HepG2 (cell line): ENCODE data around the gene ATG16L2. TPM values are rescaled to one million over a fixed set of nuclear protein-coding genes. Genes with fewer than 3 reads are reported as not detected.

ENCODE experiments used
- ATAC-seq: fragments of 200-7000 bp; cut with Tn5 transposase; 3 replicates; pipeline ENCODE4 v1.9.1; 2020; ENCODE audit warnings: mild to moderate bottlenecking, moderate library complexity
- BruUV-seq: library from RNA; stranded (reverse); fragments of 400-500 nt; replicated peaks from 2 replicates; lab custom pipeline; 2021; lab: Mats Ljungman, UMichigan
- CTCF ChIA-PET: fragments of 300-600 bp; formaldehyde crosslinking; extraction: SDS; loops from one replicate; lab custom pipeline; 2021; ENCODE audit warnings: low total read pairs, inconsistent platforms, low intra/inter-chr PET ratio; lab: Yijun Ruan, JAX
- POLR2A ChIA-PET: fragments of 350-600 bp; sonication (Branson Sonifier 250); formaldehyde crosslinking; loops from one replicate; lab custom pipeline; 2020; ENCODE audit warnings: antibody characterized with exemption, inconsistent platforms; lab: Yijun Ruan, JAX
- DNase-seq: peaks from one replicate; pipeline ENCODE4 v3.0.0-alpha.2; 2015; ENCODE audit warnings: low spot score
- FAIRE-seq: peaks from 3 replicates; lab custom pipeline; 2011; peaks lifted over from hg19 to GRCh38; lab: Jason Lieb, UNC
- H2AFZ ChIP-seq: one replicate; pipeline ENCODE4 v1.6.1; 2011; ENCODE audit warnings: low read length, inconsistent platforms
- H3K27ac ChIP-seq: fragments of 300-600 bp; 3 replicates; pipeline ENCODE4 v1.8.0; 2011; ENCODE audit warnings: mixed run types, mild to moderate bottlenecking, mixed read lengths, low read length, inconsistent platforms; ENCODE audit not compliant: insufficient read depth; ENCODE audit errors: extremely low read length
- H3K27me3 ChIP-seq, 2 experiments: fragments of 200-600 bp in 1 of 2; 2 replicates in 1 of 2; 3 replicates in 1 of 2; pipeline versions ENCODE4 v1.6.0 to v1.8.0; 2011; ENCODE audit warnings: low read length in 2 of 2, mild to moderate bottlenecking in 2 of 2, moderate library complexity in 2 of 2, inconsistent platforms in 1 of 2; ENCODE audit not compliant: insufficient read depth in 2 of 2, control insufficient read depth in 1 of 2
- H3K36me3 ChIP-seq, 2 experiments: fragments of 200-600 bp in 1 of 2; replicated peaks in 1 of 2; 2 replicates in 1 of 2; 3 replicates in 1 of 2; pipeline versions ENCODE4 v1.5.1 to v1.8.0; 2011; ENCODE audit warnings: low read length in 2 of 2, inconsistent platforms in 1 of 2; ENCODE audit not compliant: insufficient read depth in 2 of 2, control insufficient read depth in 1 of 2
- H3K4me1 ChIP-seq: 2 replicates; pipeline ENCODE4 v1.5.1; 2012; ENCODE audit warnings: low read length, inconsistent platforms; ENCODE audit not compliant: insufficient read depth
- H3K4me2 ChIP-seq: 2 replicates; pipeline ENCODE4 v1.6.0; 2011; ENCODE audit warnings: low read depth, low read length, inconsistent platforms
- H3K4me3 ChIP-seq, 3 experiments: fragments of 200-600 bp in 1 of 3; sonication (generic), shearing (Covaris generic) in 1 of 3; replicated peaks in 1 of 3; 2 replicates each; pipeline ENCODE4 v1.5.1; 2011 to 2016; ENCODE audit warnings: low read length in 3 of 3, inconsistent platforms in 2 of 3, low read depth in 2 of 3, mild to moderate bottlenecking in 2 of 3, control low read depth in 1 of 3, mixed read lengths in 1 of 3; ENCODE audit not compliant: insufficient read depth in 1 of 3
- H3K79me2 ChIP-seq: one replicate; pipeline ENCODE4 v1.6.1; 2011; ENCODE audit warnings: low read length, inconsistent platforms; ENCODE audit not compliant: insufficient read depth
- H3K9ac ChIP-seq: 2 replicates; pipeline ENCODE4 v1.6.0; 2011; ENCODE audit warnings: mild to moderate bottlenecking, low read depth, low read length, inconsistent platforms; ENCODE audit not compliant: insufficient read depth
- H3K9me3 ChIP-seq: 2 replicates; pipeline ENCODE4 v1.5.1; 2012; ENCODE audit warnings: mild to moderate bottlenecking, low read length
- H4K20me1 ChIP-seq: 2 replicates; pipeline ENCODE4 v1.6.0; 2011; ENCODE audit warnings: inconsistent platforms, mild to moderate bottlenecking, low read length, moderate library complexity; ENCODE audit not compliant: insufficient read depth
- ARNT ChIP-seq: fragments of 450-650 bp; IDR thresholded peaks from 2 replicates; pipeline ENCODE4 v1.6.1; 2017
- GATAD1 ChIP-seq: IDR thresholded peaks from 2 replicates; pipeline ENCODE4 v1.6.1; 2016; ENCODE audit warnings: missing genetic modification reagents, missing compliant biosample characterization
- IKZF1 ChIP-seq: fragments of 450-650 bp; IDR thresholded peaks from 2 replicates; pipeline ENCODE4 v1.7.1; 2016
- KDM5A ChIP-seq: fragments of 200-600 bp; sonication (generic); IDR thresholded peaks from 2 replicates; pipeline ENCODE4 v1.7.0; 2018; ENCODE audit warnings: antibody characterized with exemption, mild to moderate bottlenecking, low read length, borderline replicate concordance
- MAFK ChIP-seq, 2 experiments: IDR thresholded peaks in 1 of 2; conservative IDR thresholded peaks in 1 of 2; 2 replicates each; pipeline ENCODE4 v1.6.1; 2011; ENCODE audit warnings: improper control_type of control experiment in 2 of 2, low read length in 2 of 2
- MBD4 ChIP-seq: IDR thresholded peaks from 2 replicates; pipeline ENCODE4 v1.6.1; 2012; ENCODE audit warnings: low read length, inconsistent platforms, borderline replicate concordance
- MED8 ChIP-seq: sonication (generic); formaldehyde crosslinking; IDR thresholded peaks from 2 replicates; pipeline ENCODE4 v1.8.1; 2023; ENCODE audit warnings: mild to moderate bottlenecking, missing genetic modification reagents; ENCODE audit not compliant: insufficient replicate concordance
- MTF1 ChIP-seq: sonication (generic); formaldehyde crosslinking; IDR thresholded peaks from 2 replicates; pipeline ENCODE4 v1.5.0; 2020; ENCODE audit warnings: missing genetic modification reagents
- NCOA1 ChIP-seq: sonication (generic); formaldehyde crosslinking; IDR thresholded peaks from 2 replicates; pipeline ENCODE4 v1.9.0; 2021; ENCODE audit warnings: missing genetic modification reagents
- NCOA5 ChIP-seq: sonication (generic); formaldehyde crosslinking; IDR thresholded peaks from 2 replicates; pipeline ENCODE4 v1.4.0; 2020; ENCODE audit warnings: missing genetic modification reagents
- RBFOX2 ChIP-seq: fragments of 200-400 bp; formaldehyde crosslinking; IDR thresholded peaks from 2 replicates; pipeline ENCODE4 v1.6.1; 2017; ENCODE audit warnings: low read depth, mild to moderate bottlenecking, low read length
- ZBTB3 ChIP-seq: sonication (generic); formaldehyde crosslinking; IDR thresholded peaks from 2 replicates; pipeline ENCODE4 v1.4.0; 2020; ENCODE audit warnings: low read depth, mild to moderate bottlenecking, moderate library complexity, missing genetic modification reagents, borderline replicate concordance
- ZNF7 ChIP-seq: IDR thresholded peaks from 2 replicates; pipeline ENCODE4 v1.6.1; 2016; ENCODE audit warnings: missing biosample characterization, missing genetic modification reagents
- WGBS: methylation state at CpG from one replicate; pipeline ENCODE4 v1.1.6; 2017; ENCODE audit warnings: low lambda C conversion rate; 5-methylcytosine and 5-hydroxymethylcytosine counted together
- in situ Hi-C: cut with HindIII; loops from 2 replicates; pipeline ENCODE4 v1.10.0; 2017; ENCODE audit warnings: low pct_unique_long_range_greater_than_20kb; ENCODE audit not compliant: extremely low pct_ligation_motif_present
- intact Hi-C: fragments of 100-400 bp; cut with micrococcal nuclease; formaldehyde crosslinking; loops from one replicate; pipeline ENCODE4 v1.10.0; 2022; ENCODE audit not compliant: unreplicated experiment
- polyA plus RNA-seq, 8 experiments: library from polyadenylated mRNA; depleted of rRNA in 3 of 8; stranded (reverse) in 7 of 8; unstranded in 1 of 8; fragments of >200 nt; fragmentation: Illumina TruSeq in 4 of 8; extraction: Trizol in 4 of 8; gene quantifications; 2 replicates each; pipeline versions ENCODE4 v1.2.1 to v1.2.3, GENCODE V29; 2011 to 2016; ENCODE audit warnings: low read depth in 4 of 8, missing spikeins in 1 of 8, mixed read lengths in 1 of 8; ENCODE audit not compliant: insufficient read depth in 1 of 8
- total RNA-seq, 5 experiments: library from RNA; depleted of rRNA; stranded (reverse); fragments of >200 nt; fragmentation: Illumina TruSeq; extraction: Trizol; gene quantifications; 2 replicates each; pipeline ENCODE4 v1.2.3, GENCODE V29; 2016; ENCODE audit warnings: low read depth in 1 of 5
- TF ChIP-seq, protein P1 (sequence below): sonication (generic); formaldehyde crosslinking; IDR thresholded peaks from 2 replicates; pipeline ENCODE4 v1.4.0; 2020; ENCODE audit warnings: missing genetic modification reagents, borderline replicate concordance
- TF ChIP-seq, protein P2 (sequence below): sonication (generic); formaldehyde crosslinking; IDR thresholded peaks from 2 replicates; pipeline ENCODE4 v1.5.1; 2020; ENCODE audit warnings: mild to moderate bottlenecking, missing genetic modification reagents, moderate library complexity
- TF ChIP-seq, protein P3 (sequence below): sonication (generic); formaldehyde crosslinking; IDR thresholded peaks from 2 replicates; pipeline ENCODE4 v1.4.0; 2020; ENCODE audit warnings: missing genetic modification reagents

The ATG16L2 gene
- total and polyA plus RNA-seq, 2 of the 13 experiments (the other 11 are each of a cell fraction or from before 2014, with no cell fraction given): 6.2 to 14.8 TPM

DNA sequence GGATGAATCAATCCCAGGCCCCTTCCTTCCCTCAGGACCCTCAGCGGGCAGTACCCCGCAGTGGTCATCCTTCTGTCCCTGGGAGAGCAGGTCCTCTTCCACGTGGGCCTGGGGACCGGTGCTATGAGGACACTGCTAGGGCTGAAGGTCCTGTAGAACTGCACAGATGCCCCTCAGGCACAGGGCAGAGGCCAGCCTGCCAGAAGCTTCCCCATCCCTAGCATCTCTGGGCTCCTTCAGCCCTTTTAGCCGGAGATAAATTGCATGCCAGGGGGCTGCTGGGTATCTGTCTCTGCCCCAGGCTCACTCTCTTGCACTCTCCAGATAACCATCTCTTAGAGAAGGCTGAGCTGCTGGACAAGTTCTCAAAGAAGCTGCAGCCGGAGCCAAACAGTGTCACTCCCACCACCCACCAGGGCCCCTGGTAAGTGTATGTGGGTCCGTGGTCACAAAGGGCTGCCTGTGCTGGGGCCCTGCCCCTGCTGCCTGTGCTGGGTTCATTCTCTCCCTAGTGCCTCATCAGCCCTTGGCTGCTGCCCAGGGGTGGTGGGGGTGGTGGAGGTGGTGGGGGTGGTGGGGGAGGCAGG, 2.3 kb downstream of the ATG16L2 start (continued):
- TF ChIP-seq GATAD1 (CRISPR knock-in tag): no peak
- TF ChIP-seq KDM5A: no peak
- no peak for TF ChIP-seq MED8
- no peak for TF ChIP-seq ZNF7 (CRISPR knock-in tag)
- no peak for TF ChIP-seq NCOA5
- TF ChIP-seq, protein P1, sequence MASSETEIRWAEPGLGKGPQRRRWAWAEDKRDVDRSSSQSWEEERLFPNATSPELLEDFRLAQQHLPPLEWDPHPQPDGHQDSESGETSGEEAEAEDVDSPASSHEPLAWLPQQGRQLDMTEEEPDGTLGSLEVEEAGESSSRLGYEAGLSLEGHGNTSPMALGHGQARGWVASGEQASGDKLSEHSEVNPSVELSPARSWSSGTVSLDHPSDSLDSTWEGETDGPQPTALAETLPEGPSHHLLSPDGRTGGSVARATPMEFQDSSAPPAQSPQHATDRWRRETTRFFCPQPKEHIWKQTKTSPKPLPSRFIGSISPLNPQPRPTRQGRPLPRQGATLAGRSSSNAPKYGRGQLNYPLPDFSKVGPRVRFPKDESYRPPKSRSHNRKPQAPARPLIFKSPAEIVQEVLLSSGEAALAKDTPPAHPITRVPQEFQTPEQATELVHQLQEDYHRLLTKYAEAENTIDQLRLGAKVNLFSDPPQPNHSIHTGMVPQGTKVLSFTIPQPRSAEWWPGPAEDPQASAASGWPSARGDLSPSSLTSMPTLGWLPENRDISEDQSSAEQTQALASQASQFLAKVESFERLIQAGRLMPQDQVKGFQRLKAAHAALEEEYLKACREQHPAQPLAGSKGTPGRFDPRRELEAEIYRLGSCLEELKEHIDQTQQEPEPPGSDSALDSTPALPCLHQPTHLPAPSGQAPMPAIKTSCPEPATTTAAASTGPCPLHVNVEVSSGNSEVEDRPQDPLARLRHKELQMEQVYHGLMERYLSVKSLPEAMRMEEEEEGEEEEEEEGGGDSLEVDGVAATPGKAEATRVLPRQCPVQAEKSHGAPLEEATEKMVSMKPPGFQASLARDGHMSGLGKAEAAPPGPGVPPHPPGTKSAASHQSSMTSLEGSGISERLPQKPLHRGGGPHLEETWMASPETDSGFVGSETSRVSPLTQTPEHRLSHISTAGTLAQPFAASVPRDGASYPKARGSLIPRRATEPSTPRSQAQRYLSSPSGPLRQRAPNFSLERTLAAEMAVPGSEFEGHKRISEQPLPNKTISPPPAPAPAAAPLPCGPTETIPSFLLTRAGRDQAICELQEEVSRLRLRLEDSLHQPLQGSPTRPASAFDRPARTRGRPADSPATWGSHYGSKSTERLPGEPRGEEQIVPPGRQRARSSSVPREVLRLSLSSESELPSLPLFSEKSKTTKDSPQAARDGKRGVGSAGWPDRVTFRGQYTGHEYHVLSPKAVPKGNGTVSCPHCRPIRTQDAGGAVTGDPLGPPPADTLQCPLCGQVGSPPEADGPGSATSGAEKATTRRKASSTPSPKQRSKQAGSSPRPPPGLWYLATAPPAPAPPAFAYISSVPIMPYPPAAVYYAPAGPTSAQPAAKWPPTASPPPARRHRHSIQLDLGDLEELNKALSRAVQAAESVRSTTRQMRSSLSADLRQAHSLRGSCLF (CRISPR knock-in tag): no peak
- no peak for TF ChIP-seq MBD4
- TF ChIP-seq, all 625 proteins: peak for 0

DNA sequence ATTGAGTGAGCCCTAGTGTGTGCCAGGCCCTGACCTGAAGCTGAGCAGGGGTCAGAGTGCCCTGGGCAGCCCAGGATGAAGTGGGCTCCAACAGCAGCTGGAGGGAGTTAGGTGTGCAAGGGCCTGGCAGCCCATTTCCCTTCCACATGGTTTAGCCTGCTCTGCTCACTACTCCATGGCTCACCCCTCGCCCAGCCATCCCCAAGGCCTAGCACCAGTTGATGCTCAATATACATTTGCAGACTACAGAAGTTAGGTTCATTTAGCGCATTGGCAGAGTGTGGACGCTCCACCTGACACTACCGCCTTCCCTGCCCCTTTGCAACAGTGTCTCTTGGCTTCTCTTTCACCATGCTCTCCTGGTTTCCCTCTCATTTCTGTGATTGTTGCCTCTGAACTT, 3.8 kb downstream of the ATG16L2 start:
- FAIRE-seq (no peak), DNase-seq (no peak), ATAC-seq (no peak)
- CTCF ChIA-PET: no interaction called here
- Histone ChIP-seq H3K4me2 (no peak overlapping the region), H4K20me1 (no peaks in the 10 kb centered on the region), H3K4me3 (no peak overlapping the region), H3K9me3 (no peaks in the 10 kb centered on the region), H3K4me1 (peaks cover 32% of the 10 kb centered on the region), H3K79me2 (peaks cover 8% of the 10 kb centered on the region), H3K36me3 (peaks cover 0 to 2% of the 10 kb centered on the region in 2 experiments; a peak in 2 of 5 replicates), H3K27me3 (no peaks in the 10 kb centered on the region; a peak in 1 of 5 replicates), H3K9ac (no peak overlapping the region), H2AFZ (no peak overlapping the region), H3K27ac (no peak overlapping the region)
- WGBS: 91% methylated on average over 3 of the region's 4 CpGs
- POLR2A ChIA-PET: no interaction called here
- intact Hi-C loops: no loop called here
- BruUV-seq: no TSS peak
- in situ Hi-C loops: no loop called here
- TF ChIP-seq RBFOX2 (no peak), NCOA1 (CRISPR knock-in tag) (no peak), MAFK (conservative IDR thresholded peaks at IDR 0.05 in 1 of 2, IDR thresholded peaks at IDR 0.05 in 1 of 2; ENCODE audit: low read length in 2 of 2) (no peak), ZBTB3 (CRISPR knock-in tag) (no peak), IKZF1 (no peak), ARNT (no peak), MTF1 (no peak)
- TF ChIP-seq, protein P2, sequence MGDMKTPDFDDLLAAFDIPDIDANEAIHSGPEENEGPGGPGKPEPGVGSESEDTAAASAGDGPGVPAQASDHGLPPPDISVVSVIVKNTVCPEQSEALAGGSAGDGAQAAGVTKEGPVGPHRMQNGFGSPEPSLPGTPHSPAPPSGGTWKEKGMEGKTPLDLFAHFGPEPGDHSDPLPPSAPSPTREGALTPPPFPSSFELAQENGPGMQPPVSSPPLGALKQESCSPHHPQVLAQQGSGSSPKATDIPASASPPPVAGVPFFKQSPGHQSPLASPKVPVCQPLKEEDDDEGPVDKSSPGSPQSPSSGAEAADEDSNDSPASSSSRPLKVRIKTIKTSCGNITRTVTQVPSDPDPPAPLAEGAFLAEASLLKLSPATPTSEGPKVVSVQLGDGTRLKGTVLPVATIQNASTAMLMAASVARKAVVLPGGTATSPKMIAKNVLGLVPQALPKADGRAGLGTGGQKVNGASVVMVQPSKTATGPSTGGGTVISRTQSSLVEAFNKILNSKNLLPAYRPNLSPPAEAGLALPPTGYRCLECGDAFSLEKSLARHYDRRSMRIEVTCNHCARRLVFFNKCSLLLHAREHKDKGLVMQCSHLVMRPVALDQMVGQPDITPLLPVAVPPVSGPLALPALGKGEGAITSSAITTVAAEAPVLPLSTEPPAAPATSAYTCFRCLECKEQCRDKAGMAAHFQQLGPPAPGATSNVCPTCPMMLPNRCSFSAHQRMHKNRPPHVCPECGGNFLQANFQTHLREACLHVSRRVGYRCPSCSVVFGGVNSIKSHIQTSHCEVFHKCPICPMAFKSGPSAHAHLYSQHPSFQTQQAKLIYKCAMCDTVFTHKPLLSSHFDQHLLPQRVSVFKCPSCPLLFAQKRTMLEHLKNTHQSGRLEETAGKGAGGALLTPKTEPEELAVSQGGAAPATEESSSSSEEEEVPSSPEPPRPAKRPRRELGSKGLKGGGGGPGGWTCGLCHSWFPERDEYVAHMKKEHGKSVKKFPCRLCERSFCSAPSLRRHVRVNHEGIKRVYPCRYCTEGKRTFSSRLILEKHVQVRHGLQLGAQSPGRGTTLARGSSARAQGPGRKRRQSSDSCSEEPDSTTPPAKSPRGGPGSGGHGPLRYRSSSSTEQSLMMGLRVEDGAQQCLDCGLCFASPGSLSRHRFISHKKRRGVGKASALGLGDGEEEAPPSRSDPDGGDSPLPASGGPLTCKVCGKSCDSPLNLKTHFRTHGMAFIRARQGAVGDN (CRISPR knock-in tag): no peak
- TF ChIP-seq, protein P3, sequence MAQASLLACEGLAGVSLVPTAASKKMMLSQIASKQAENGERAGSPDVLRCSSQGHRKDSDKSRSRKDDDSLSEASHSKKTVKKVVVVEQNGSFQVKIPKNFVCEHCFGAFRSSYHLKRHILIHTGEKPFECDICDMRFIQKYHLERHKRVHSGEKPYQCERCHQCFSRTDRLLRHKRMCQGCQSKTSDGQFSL (CRISPR knock-in tag): no peak
